ENCODE results near the gene MS4A10. TPM values are rescaled to one million over a fixed set of nuclear protein-coding genes. Genes with fewer than 3 reads are reported as not detected.

MS4A10 gene
- total RNA-seq, 1 donor from 2014 or later: not detected

DNA sequence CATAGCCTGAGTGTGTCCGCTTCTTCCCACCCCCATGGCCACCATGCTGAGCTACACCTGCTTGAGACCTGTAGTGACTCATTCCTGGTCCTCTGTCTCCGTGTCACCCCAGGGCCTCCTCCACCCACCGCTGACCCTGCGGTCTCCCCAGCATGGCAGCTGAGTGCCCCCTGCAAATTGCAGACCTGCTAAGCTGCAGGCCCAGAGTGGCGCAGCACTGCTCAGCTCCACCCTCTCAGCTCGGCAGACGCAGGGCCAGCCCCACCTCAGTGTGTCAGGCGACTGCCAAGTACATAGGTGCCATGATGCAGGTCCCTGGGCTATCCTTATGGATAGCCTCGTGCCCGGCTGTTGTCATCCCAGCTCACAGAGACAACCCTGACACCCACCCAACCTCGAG, 15.3 kb upstream of the MS4A10 start:
- Mint-ChIP-seq H3K4me1 (ENCODE audit: low read depth, unreplicated experiment) (peaks cover 3% of the 10 kb centered on the region), H3K36me3 (ENCODE audit: unreplicated experiment) (no peaks in the 10 kb centered on the region), H3K27ac (ENCODE audit: unreplicated experiment) (no peak overlapping the region), H3K9me3 (ENCODE audit: unreplicated experiment) (peaks cover 8% of the 10 kb centered on the region), H3K4me3 (ENCODE audit: unreplicated experiment) (no peak overlapping the region), H3K27me3 (ENCODE audit: unreplicated experiment) (peaks cover 10% of the 10 kb centered on the region)
- DNase-seq: no peak
- TF ChIP-seq, protein P1, sequence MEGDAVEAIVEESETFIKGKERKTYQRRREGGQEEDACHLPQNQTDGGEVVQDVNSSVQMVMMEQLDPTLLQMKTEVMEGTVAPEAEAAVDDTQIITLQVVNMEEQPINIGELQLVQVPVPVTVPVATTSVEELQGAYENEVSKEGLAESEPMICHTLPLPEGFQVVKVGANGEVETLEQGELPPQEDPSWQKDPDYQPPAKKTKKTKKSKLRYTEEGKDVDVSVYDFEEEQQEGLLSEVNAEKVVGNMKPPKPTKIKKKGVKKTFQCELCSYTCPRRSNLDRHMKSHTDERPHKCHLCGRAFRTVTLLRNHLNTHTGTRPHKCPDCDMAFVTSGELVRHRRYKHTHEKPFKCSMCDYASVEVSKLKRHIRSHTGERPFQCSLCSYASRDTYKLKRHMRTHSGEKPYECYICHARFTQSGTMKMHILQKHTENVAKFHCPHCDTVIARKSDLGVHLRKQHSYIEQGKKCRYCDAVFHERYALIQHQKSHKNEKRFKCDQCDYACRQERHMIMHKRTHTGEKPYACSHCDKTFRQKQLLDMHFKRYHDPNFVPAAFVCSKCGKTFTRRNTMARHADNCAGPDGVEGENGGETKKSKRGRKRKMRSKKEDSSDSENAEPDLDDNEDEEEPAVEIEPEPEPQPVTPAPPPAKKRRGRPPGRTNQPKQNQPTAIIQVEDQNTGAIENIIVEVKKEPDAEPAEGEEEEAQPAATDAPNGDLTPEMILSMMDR (IDR thresholded peaks at IDR 0.05; ENCODE audit: partially characterized antibody, unreplicated experiment): no peak

DNA sequence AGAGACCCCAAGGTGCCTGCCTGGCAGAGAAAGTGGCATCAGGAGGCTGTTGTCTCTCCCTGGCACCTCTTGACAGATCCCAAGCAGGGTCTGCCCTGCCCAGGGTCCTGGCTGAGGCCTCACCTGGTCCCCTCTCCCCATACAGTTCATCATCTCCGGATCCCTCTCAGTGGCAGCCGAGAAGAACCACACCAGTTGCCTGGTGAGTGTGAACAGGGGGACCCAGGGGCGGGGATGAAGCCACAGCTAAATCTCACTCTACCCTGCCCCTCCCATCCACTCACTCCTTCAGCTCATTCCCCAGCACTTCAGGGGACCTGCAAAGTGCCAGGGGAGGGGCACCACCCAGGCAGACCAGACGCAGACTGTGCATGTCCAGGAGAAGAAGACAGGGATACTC, 14.0 kb upstream of the MS4A10 start:
- no peak overlapping the region for H3K4me3 Mint-ChIP-seq (ENCODE audit: unreplicated experiment)

DNA sequence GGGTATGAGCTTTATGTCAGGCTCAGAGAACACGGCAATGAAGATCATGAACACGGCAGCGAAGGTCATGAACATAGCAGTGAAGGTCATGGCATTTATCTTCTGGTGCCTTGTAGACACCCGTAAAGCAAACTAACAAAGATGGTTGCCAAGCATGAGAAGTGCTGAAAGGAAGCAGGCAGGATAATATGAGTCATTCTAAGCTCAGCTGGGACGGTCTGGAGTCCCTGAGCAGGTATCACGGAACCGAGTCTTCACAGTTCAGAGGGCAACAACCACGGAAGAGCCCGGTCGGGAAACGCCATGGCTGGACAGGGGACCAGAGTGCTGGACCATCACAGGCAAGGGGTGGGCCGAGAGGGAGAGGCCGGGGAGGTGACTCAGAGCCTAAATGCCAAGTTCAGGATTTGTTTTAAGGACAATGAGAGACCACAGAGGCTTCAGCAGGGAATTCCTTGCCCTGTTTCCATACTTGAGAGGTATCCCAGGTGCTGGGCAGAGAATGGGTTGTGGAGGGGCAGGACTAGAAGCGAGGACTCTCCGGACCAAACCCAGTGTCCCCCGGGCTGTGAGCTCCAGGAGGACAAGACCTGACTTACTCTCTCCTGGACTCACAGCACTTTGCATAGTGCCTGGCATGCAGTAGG, 13.1 kb upstream of the MS4A10 start:
- H3K27ac Mint-ChIP-seq (ENCODE audit: unreplicated experiment): no peak overlapping the region
- H3K4me3 Mint-ChIP-seq (ENCODE audit: unreplicated experiment): no peak overlapping the region
- TF ChIP-seq, protein P1 (IDR thresholded peaks at IDR 0.05; ENCODE audit: partially characterized antibody, unreplicated experiment): no peak
- H3K4me1 Mint-ChIP-seq (ENCODE audit: low read depth, unreplicated experiment): peaks cover 12% of the 10 kb centered on the region
- H3K9me3 Mint-ChIP-seq (ENCODE audit: unreplicated experiment): peaks cover 18% of the 10 kb centered on the region
- no peaks in the 10 kb centered on the region for H3K36me3 Mint-ChIP-seq (ENCODE audit: unreplicated experiment)
- DNase-seq: no peak
- H3K27me3 Mint-ChIP-seq (ENCODE audit: unreplicated experiment): peaks cover 12% of the 10 kb centered on the region

More for the DNA sequence above, 14.0 kb upstream of the MS4A10 start:
- Mint-ChIP-seq H3K4me1 (ENCODE audit: low read depth, unreplicated experiment) (peaks cover 9% of the 10 kb centered on the region), H3K36me3 (ENCODE audit: unreplicated experiment) (no peaks in the 10 kb centered on the region), H3K9me3 (ENCODE audit: unreplicated experiment) (peaks cover 14% of the 10 kb centered on the region), H3K27ac (ENCODE audit: unreplicated experiment) (no peak overlapping the region), H3K27me3 (ENCODE audit: unreplicated experiment) (peaks cover 13% of the 10 kb centered on the region)
- TF ChIP-seq, protein P1 (IDR thresholded peaks at IDR 0.05; ENCODE audit: partially characterized antibody, unreplicated experiment): no peak
- DNase-seq: no peak

DNA sequence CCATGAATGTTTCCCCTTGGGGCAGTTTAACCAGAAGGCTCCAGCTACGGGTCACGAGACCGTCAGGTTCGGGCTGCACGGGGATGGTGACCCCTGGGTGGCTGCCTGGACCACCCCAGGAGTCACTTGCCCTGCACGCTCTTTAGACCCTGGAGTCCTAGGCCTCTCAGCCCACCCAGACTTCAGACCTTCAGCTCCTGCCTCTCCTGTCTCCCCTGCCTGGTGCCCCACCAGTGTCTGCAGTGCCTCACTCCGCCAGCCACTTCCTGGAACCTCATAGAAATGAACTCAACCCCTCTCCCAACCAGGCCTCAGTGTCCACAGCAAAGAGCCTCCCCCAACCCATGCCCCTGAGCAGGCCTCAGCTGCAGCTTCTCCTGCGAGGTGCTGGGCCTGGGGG, 12.5 kb upstream of the MS4A10 start:
- H3K36me3 Mint-ChIP-seq (ENCODE audit: unreplicated experiment): no peaks in the 10 kb centered on the region
- no peak for DNase-seq
- peaks cover 14% of the 10 kb centered on the region for H3K27me3 Mint-ChIP-seq (ENCODE audit: unreplicated experiment)
- H3K4me1 Mint-ChIP-seq (ENCODE audit: low read depth, unreplicated experiment): peaks cover 12% of the 10 kb centered on the region
- H3K4me3 Mint-ChIP-seq (ENCODE audit: unreplicated experiment): no peak overlapping the region
- no peak overlapping the region for H3K27ac Mint-ChIP-seq (ENCODE audit: unreplicated experiment)
- peaks cover 18% of the 10 kb centered on the region for H3K9me3 Mint-ChIP-seq (ENCODE audit: unreplicated experiment)
- TF ChIP-seq, protein P1 (IDR thresholded peaks at IDR 0.05; ENCODE audit: partially characterized antibody, unreplicated experiment): no peak

DNA sequence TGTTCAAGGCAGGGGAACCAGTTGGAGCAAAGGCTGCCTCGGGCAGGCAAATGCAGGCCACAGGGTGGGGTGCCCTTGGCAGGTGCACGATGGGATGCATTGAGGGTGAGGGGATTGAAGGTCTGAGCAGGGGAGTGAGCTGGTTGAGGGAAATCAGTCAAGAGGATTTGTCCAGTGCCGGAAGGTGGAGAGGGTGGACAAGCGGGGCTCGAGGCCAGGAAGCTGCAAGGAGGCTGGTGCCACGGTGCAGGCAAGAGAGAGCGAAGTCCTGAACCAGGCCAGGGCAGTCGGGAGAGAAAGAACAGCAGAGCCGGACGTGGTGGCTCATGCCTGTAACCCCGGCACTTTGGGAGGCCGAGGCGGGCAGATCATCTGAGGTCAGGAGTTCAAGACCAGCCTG, 10.4 kb upstream of the MS4A10 start:
- Mint-ChIP-seq H3K9me3 (ENCODE audit: unreplicated experiment) (peaks cover 12% of the 10 kb centered on the region), H3K4me3 (ENCODE audit: unreplicated experiment) (no peak overlapping the region), H3K4me1 (ENCODE audit: low read depth, unreplicated experiment) (peaks cover 12% of the 10 kb centered on the region), H3K27me3 (ENCODE audit: unreplicated experiment) (peaks cover 14% of the 10 kb centered on the region), H3K36me3 (ENCODE audit: unreplicated experiment) (no peaks in the 10 kb centered on the region), H3K27ac (ENCODE audit: unreplicated experiment) (peak overlapping the region; percentile 31)
- TF ChIP-seq, protein P1 (IDR thresholded peaks at IDR 0.05; ENCODE audit: partially characterized antibody, unreplicated experiment): no peak
- no peak for DNase-seq
